ENCODE results near the gene FAM120A. TPM values are rescaled to one million over a fixed set of nuclear protein-coding genes. Genes with fewer than 3 reads are reported as not detected.

Gene FAM120A
- total RNA-seq, 1 experiment from 2014 or later, result 53.3 TPM

DNA sequence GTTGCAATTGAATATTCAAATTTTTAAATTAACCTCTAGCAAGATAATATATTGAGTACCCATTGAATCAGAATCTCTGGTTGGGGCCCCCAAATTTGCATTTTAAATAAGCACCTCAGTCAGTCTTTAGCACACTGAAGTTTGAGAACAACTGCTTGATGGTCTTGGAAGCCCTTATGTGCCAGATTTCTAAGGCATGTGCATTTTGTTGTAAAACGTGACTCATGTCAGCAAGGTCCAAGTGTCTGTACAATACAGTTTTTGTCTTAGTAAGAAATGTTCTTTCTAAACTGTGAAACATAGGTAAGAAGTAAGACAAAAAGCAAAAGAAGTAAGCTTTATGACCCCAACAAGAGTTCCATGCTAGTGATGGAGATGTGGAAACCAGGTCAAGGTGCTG is 65.8 kb downstream of the FAM120A start (continued):
- no peak for TF ChIP-seq FOXK1 (CRISPR knock-in tag; IDR thresholded peaks at IDR 0.05)

DNA sequence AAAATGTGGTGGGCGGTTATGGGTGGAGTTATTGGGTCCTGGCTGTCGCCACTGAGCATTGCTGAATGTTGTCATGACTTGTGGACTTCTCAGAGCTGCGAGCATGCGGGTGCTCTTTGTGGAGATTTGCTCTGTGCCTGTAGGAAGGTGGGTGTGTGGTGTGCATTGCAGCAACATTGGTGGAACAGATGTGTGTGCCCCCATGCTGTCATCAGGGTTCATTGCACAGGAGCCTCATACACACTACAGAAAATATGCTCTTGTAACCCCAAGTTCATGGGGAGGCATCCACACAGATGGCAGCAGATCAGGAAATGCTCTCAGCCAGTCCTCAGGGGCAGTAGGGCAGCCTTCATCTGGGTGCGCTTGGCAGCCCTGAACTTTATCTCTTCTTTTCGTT is 69.0 kb downstream of the FAM120A start:
- CTCF ChIA-PET, result no interaction called here
- Mint-ChIP-seq H3K36me3 (peaks cover 38% of the 10 kb centered on the region), H3K9me3 (no peaks in the 10 kb centered on the region), H3K4me1 (peaks cover 6% of the 10 kb centered on the region; the same call in 1 of the 2 replicates), H3K27me3 (ENCODE audit: low read depth) (no peaks in the 10 kb centered on the region), H3K27ac (no peak overlapping the region), H3K4me3 (no peak overlapping the region)
- TF ChIP-seq MYBL2 (CRISPR knock-in tag; IDR thresholded peaks at IDR 0.05) (no peak), ZNF121 (CRISPR knock-in tag; IDR thresholded peaks at IDR 0.05) (no peak), PRRX2 (CRISPR knock-in tag; IDR thresholded peaks at IDR 0.05) (no peak), ATF1 (CRISPR knock-in tag; IDR thresholded peaks at IDR 0.05) (no peak), NFYB (CRISPR knock-in tag; conservative IDR thresholded peaks at IDR 0.05; ENCODE audit: low read depth) (no peak), TCF7 (CRISPR knock-in tag; IDR thresholded peaks at IDR 0.05; ENCODE audit: low read depth) (no peak)
- TF ChIP-seq, protein P1, sequence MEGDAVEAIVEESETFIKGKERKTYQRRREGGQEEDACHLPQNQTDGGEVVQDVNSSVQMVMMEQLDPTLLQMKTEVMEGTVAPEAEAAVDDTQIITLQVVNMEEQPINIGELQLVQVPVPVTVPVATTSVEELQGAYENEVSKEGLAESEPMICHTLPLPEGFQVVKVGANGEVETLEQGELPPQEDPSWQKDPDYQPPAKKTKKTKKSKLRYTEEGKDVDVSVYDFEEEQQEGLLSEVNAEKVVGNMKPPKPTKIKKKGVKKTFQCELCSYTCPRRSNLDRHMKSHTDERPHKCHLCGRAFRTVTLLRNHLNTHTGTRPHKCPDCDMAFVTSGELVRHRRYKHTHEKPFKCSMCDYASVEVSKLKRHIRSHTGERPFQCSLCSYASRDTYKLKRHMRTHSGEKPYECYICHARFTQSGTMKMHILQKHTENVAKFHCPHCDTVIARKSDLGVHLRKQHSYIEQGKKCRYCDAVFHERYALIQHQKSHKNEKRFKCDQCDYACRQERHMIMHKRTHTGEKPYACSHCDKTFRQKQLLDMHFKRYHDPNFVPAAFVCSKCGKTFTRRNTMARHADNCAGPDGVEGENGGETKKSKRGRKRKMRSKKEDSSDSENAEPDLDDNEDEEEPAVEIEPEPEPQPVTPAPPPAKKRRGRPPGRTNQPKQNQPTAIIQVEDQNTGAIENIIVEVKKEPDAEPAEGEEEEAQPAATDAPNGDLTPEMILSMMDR (IDR thresholded peaks at IDR 0.05), result no peak
- TF ChIP-seq, protein P2, sequence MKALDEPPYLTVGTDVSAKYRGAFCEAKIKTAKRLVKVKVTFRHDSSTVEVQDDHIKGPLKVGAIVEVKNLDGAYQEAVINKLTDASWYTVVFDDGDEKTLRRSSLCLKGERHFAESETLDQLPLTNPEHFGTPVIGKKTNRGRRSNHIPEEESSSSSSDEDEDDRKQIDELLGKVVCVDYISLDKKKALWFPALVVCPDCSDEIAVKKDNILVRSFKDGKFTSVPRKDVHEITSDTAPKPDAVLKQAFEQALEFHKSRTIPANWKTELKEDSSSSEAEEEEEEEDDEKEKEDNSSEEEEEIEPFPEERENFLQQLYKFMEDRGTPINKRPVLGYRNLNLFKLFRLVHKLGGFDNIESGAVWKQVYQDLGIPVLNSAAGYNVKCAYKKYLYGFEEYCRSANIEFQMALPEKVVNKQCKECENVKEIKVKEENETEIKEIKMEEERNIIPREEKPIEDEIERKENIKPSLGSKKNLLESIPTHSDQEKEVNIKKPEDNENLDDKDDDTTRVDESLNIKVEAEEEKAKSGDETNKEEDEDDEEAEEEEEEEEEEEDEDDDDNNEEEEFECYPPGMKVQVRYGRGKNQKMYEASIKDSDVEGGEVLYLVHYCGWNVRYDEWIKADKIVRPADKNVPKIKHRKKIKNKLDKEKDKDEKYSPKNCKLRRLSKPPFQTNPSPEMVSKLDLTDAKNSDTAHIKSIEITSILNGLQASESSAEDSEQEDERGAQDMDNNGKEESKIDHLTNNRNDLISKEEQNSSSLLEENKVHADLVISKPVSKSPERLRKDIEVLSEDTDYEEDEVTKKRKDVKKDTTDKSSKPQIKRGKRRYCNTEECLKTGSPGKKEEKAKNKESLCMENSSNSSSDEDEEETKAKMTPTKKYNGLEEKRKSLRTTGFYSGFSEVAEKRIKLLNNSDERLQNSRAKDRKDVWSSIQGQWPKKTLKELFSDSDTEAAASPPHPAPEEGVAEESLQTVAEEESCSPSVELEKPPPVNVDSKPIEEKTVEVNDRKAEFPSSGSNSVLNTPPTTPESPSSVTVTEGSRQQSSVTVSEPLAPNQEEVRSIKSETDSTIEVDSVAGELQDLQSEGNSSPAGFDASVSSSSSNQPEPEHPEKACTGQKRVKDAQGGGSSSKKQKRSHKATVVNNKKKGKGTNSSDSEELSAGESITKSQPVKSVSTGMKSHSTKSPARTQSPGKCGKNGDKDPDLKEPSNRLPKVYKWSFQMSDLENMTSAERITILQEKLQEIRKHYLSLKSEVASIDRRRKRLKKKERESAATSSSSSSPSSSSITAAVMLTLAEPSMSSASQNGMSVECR (CRISPR knock-in tag; IDR thresholded peaks at IDR 0.05; ENCODE audit: borderline replicate concordance), result no peak
- TF ChIP-seq, protein P3, sequence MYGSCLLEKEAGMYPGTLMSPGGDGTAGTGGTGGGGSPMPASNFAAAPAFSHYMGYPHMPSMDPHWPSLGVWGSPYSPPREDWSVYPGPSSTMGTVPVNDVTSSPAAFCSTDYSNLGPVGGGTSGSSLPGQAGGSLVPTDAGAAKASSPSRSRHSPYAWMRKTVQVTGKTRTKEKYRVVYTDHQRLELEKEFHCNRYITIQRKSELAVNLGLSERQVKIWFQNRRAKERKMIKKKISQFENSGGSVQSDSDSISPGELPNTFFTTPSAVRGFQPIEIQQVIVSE (CRISPR knock-in tag; IDR thresholded peaks at IDR 0.05; ENCODE audit: borderline replicate concordance), result no peak
- TF ChIP-seq, protein P4, sequence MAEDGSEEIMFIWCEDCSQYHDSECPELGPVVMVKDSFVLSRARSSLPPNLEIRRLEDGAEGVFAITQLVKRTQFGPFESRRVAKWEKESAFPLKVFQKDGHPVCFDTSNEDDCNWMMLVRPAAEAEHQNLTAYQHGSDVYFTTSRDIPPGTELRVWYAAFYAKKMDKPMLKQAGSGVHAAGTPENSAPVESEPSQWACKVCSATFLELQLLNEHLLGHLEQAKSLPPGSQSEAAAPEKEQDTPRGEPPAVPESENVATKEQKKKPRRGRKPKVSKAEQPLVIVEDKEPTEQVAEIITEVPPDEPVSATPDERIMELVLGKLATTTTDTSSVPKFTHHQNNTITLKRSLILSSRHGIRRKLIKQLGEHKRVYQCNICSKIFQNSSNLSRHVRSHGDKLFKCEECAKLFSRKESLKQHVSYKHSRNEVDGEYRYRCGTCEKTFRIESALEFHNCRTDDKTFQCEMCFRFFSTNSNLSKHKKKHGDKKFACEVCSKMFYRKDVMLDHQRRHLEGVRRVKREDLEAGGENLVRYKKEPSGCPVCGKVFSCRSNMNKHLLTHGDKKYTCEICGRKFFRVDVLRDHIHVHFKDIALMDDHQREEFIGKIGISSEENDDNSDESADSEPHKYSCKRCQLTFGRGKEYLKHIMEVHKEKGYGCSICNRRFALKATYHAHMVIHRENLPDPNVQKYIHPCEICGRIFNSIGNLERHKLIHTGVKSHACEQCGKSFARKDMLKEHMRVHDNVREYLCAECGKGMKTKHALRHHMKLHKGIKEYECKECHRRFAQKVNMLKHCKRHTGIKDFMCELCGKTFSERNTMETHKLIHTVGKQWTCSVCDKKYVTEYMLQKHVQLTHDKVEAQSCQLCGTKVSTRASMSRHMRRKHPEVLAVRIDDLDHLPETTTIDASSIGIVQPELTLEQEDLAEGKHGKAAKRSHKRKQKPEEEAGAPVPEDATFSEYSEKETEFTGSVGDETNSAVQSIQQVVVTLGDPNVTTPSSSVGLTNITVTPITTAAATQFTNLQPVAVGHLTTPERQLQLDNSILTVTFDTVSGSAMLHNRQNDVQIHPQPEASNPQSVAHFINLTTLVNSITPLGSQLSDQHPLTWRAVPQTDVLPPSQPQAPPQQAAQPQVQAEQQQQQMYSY (CRISPR knock-in tag; IDR thresholded peaks at IDR 0.05), result no peak
- TF ChIP-seq, protein P5, sequence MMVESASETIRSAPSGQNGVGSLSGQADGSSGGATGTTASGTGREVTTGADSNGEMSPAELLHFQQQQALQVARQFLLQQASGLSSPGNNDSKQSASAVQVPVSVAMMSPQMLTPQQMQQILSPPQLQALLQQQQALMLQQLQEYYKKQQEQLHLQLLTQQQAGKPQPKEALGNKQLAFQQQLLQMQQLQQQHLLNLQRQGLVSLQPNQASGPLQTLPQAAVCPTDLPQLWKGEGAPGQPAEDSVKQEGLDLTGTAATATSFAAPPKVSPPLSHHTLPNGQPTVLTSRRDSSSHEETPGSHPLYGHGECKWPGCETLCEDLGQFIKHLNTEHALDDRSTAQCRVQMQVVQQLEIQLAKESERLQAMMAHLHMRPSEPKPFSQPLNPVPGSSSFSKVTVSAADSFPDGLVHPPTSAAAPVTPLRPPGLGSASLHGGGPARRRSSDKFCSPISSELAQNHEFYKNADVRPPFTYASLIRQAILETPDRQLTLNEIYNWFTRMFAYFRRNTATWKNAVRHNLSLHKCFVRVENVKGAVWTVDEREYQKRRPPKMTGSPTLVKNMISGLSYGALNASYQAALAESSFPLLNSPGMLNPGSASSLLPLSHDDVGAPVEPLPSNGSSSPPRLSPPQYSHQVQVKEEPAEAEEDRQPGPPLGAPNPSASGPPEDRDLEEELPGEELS (CRISPR knock-in tag; IDR thresholded peaks at IDR 0.05), result no peak
- ATAC-seq (no peak), DNase-seq (ENCODE audit: low spot score) (no peak)
- POLR2A ChIA-PET, result no interaction called here

Data from WTC11 (cell line).